HG03103 (cell line): Measurements from ENCODE around the gene ZNF615.
A peak's percentile ranks its signal among the peaks of the same experiment; 100 is the strongest.
"Not testable (repeated sequence)": the region's sequence is repeated elsewhere in the genome, so short reads cannot be mapped to it uniquely, and the experiment has no call there.

ENCODE experiments used
- ATAC-seq: cut with Tn5 transposase; IDR thresholded peaks from one replicate; pipeline ENCODE4 v1.9.1; 2021; ENCODE audit warnings: low read depth; ENCODE audit not compliant: unreplicated experiment

ZNF615 gene

DNA sequence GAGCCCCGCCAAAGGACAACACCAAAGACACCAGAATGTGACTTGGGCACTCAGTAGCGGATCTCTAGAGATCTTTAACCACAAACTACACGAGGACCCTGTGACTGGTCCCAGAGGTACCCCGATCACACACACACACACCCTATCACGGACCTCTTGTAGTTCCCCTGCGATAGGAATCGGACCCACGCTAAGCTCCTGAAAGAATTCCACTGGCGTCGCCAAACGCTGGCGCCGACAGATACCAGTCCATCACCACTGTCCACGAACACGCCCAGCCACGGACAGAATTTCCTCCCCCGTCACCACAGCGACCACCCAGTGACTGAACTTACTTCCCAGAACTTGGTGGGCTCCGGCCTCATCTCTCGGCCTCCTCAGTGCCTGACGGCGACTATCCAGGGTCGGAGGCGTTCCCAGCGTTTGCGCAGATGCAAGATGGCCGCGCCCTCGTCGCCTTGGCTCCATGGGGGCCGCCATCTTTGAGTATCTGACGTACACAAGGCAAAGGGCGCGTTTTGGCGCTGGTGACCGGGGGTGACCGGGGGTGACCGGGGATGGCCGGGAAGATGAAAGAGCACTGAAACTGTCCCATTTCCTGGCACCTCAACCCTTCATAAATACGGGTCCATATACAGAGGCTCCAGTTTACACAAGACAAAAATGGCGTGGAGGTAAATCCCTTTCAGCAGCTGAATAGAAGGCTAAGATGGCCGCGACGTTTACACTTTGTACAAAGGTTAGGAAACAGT, at the start of gene ZNF615:
TSS of gene ZNF615 (minus strand) at position 406 of the 752 bp plus-strand sequence. CDS start 4,500 bp downstream, outside the sequence.
- ATAC-seq: peak; percentile 81

DNA sequence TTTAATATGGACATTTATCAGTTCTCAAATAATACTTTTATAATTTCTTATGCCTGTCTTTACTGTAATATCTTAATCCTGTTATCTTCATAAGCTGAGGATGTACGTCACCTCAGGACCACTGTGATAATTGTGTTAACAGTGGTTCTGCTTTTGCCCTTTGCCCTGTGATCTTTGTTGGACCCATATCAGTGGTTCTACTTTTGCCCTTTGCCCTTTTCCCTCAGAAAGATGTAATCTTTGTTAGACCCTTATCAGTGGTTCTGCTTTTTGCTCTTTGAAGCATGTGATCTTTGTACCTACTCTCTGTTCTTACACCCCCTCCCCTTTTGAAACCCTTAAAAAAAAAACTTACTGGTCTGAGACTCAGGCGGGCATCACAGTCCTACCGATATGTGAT, 48.5 kb upstream of the ZNF615 start:
- ATAC-seq: not testable (repeated sequence)

DNA sequence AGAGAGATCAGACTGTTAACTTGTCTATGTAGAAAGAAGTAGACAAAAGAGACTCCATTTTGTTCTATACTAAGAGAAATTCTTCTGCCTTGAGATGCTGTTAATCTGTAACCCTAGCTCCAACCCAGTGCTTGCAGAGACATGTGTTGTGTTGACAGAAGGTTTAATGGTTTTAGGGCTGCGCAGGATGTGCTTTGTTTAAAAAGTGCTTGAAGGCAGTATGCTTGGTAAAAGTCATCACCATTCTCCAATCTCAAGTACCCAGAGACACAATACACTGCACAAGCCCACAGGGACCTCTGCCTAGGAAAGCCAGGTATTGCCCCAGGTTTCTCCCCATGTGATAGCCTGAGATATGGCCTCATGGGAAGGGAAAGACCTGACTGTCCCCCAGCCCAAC, 43.7 kb upstream of the ZNF615 start:
- not testable (repeated sequence) for ATAC-seq

- peak; percentile 88 for ATAC-seq
These were observed 40.8 kb upstream of the ZNF615 start, which contains the start of gene ZNF432 for GRCh38 chr19:52048555-52049501. Gene ZNF432, minus strand, starts transcription at chr19:52048838. Its CDS starts 1,970 bp downstream, at chr19:52046868.

DNA sequence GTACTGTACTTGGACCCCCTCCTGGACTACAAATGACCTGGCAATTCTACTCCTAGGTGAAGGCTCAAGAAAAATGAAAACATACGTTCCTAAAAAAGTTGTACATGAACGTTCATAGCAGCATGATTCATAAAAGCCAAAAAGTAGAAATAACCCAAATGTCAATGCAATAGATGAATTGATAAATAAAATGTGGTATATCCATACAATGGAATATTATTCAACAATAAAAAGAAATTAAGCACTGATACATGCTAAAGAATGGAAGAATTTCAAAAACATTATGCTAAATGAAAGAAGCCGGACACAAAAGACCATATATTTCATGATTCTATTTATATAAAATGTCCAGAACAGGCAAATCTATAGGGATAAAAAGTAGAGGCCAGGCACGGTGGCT, 31.2 kb upstream of the ZNF615 start:
- ATAC-seq: no peak

DNA sequence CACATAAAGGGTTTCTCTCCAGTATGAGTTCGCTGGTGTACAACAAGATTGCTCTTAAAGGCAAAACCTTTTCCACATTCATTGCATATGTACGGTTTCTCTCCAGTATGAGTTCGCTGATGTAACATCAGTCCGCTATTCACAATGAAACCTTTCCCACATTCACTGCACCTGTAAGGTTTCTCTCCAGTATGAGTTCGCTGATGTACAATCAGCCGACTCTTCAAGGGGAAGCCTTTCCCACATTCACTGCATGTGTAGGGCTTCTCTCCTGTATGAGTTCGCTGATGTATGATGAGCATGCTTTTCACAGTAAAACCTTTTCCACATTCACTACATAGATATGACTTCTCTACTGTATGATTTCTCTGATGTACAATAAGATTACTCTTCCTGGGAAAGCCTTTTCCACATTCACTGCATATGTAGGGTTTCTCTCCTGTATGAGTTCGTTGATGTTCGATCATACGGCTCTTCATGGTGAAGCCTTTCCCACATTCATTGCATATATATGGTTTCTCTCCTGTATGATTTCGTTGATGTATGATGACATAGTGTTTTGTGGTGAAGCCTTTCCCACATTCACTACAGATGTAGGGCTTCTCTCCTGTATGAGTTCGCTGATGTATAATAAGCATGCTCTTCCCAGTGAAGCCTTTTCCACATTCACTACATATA, 26.2 kb upstream of the ZNF615 start:
- ATAC-seq: no peak

DNA sequence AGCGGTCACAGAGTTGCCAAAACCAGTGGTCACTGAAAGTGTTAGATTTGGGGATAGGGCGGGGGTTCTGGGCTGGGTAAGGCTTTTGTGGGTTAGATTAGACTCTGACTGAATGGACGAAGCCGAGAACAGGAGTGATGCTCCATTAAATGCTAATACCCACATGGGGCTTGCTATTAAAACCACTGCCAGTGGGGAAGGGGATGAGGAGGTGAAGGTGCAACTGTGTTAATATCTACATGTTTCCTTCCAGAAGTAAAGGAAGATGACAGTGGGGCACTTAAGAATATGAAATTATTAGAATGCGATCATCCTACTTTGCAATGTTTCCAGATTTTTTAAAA, 20.7 kb upstream of the ZNF615 start:
- ATAC-seq: no peak

GRCh38 chr19:52028027-52028779, 20.2 kb upstream of the ZNF615 start, which contains the start of gene ZNF614:
Gene ZNF614, minus strand, starts transcription at chr19:52028379. Its CDS starts 2,634 bp downstream, at chr19:52025745.
- ATAC-seq: peak; percentile 62

GRCh38 chr19:52026255-52026990, 18.4 kb upstream of the ZNF615 start:
- ATAC-seq: not testable (repeated sequence)

- not testable (repeated sequence) for ATAC-seq
These were observed 16.5 kb upstream of the ZNF615 start for GRCh38 chr19:52024478-52024877.

- no peak for ATAC-seq
These were observed 14.2 kb upstream of the ZNF615 start for GRCh38 chr19:52022193-52022592.

DNA sequence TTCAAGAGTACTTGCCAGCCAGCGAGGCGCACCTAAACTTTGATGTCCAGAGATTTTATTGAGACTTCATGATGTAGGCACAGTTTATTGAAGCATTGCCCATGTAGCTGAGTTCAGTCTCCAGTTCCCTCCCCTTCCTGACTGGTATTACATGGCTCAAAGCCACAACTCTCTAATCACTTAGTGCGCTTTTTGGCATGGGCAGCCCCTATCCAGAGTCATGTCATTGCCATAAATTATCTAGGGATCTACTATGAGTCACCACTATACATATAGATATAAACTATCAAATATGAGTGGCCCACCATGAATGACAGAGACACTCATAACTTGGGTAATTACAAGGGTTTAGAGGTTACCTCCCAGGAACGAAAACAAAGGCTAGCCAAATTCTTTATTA, 12.5 kb upstream of the ZNF615 start:
- no peak for ATAC-seq

- ATAC-seq: no peak
These were observed 2.7 kb upstream of the ZNF615 start for GRCh38 chr19:52010674-52011073.

GRCh38 chr19:52007451-52007805, 583 bp downstream of the ZNF615 start:
- no peak for ATAC-seq

DNA sequence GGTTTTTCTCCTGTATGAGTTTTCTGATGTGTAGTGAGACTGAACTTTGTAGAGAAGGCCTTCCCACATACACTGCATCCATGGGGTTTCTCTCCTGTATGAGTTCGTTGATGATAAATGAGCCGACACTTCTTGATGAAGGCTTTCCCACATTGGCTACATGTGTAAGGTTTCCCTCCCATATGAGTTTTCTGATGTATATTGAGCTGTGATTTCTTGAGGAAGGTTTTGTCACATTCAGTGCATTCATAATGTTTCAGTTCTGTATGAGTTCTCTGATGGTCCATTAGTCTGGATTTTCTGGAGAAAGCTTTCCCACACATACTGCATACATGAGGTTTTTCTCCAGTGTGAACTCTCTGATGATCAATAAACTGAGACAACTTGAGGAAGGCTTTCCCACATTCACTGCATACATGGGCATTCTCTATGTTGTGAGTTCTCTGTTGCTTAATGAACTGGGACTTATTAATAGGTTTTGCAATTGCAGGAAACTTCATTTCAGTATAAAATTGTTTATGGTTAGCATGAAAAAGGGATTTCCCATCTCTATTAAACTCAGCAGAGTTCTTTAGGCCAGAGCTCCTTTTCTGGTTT, 13.9 kb downstream of the ZNF615 start:
- no peak for ATAC-seq

DNA sequence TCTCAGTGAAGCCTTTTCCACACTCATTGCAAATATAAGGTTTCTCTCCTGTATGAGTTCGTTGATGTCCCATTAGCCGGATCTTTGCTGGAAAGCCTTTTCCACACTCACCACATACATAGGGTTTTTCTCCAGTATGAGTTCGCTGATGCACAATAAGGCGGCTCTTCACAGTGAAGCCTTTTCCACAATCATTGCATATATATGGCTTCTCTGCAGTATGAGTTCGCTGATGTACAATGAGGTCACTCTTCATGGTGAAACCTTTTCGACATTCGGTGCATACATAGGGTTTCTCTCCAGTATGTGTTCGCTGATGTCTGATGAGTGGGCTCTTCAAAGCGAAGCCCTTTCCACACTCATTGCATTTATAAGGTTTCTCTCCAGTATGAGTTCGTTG, 14.6 kb downstream of the ZNF615 start:
- ATAC-seq: no peak

DNA sequence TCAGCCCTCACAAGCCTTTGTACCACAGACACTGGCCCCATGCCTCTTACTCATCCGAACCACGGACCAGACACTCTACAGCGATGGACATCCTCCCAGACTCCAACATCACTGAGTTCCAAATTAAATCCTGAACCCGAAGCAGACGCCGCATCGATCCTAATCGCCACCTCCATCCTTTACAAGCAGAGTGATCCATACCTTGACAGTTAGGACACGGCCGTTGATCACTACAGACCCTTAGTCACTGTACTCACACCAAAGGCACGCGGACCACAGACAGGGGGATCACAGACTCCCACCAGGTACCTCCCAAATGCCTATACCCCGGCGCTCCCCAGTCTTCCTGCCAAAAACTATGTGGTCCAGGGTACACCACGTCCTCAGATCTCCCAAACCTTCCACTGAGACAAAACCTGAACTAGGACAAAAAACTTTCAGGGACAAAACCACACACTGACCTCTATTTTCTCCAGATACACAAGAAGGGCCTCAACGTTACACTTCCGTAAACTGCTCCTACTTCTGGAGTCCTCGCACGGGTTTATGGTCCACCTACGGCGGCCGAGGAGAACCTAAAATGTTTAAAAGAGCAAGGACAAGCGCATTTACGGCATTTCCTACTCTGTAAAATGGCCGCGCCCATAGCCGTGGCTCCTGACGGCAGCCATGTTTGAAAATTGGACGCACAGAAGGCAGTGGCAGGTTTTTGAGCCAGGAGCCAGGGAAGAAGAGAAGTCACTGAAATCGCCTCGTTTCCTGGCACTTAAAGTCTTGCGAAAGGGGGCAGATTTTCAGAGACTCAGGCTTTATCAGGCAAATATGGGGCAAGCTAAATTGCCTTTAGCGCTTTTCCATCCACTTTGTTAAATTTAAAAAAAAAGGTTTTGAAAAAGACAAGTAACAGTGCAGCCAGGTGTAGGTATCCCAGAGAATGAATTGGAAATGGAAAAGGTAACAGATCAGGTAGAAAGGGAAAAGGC, 21.4 kb downstream of the ZNF615 start, which contains the start of gene ZNF350:
TSS of gene ZNF350 (minus strand) at position 532 of the 983 bp plus-strand sequence. CDS start 12,480 bp downstream, outside the sequence.
- peak; percentile 76 for ATAC-seq

- no peak for ATAC-seq
These were observed 24.6 kb downstream of the ZNF615 start for GRCh38 chr19:51983361-51983760.
